ENCODE data around the gene LOXHD1.

LOXHD1 gene

GRCh38 chr18:46538376-46538775 is 118.6 kb downstream of the LOXHD1 start:
- no peak for DNase-seq

- no peak for DNase-seq
These were observed 120.7 kb downstream of the LOXHD1 start for GRCh38 chr18:46536215-46536874.

GRCh38 chr18:46531482-46531881 is 125.5 kb downstream of the LOXHD1 start:
- no peak for DNase-seq

GRCh38 chr18:46528037-46528436 is 129.0 kb downstream of the LOXHD1 start:
- no peak for DNase-seq

- DNase-seq: no peak
These were observed 137.2 kb downstream of the LOXHD1 start for GRCh38 chr18:46519870-46520269.

GRCh38 chr18:46518438-46518837 is 138.6 kb downstream of the LOXHD1 start:
- DNase-seq: no peak

- no peak for DNase-seq
These were observed 140.5 kb downstream of the LOXHD1 start for GRCh38 chr18:46516555-46516954.

GRCh38 chr18:46510386-46510785 is 146.6 kb downstream of the LOXHD1 start:
- DNase-seq: no peak

- no peak for DNase-seq
These were observed 147.5 kb downstream of the LOXHD1 start for GRCh38 chr18:46509530-46509929.

GRCh38 chr18:46506974-46507586 is 149.9 kb downstream of the LOXHD1 start:
- no peak for DNase-seq

GRCh38 chr18:46502444-46502843 is 154.6 kb downstream of the LOXHD1 start:
- DNase-seq: no peak

- no peak for DNase-seq
These were observed 159.9 kb downstream of the LOXHD1 start for GRCh38 chr18:46497129-46497528.

GRCh38 chr18:46488471-46489213 is 168.4 kb downstream of the LOXHD1 start:
- DNase-seq: no peak

- DNase-seq: no peak
These were observed 171.3 kb downstream of the LOXHD1 start for GRCh38 chr18:46485675-46486194.

GRCh38 chr18:46484971-46485370 is 172.0 kb downstream of the LOXHD1 start:
- DNase-seq: no peak

GRCh38 chr18:46482831-46483230 is 174.2 kb downstream of the LOXHD1 start:
- DNase-seq: no peak

- no peak for DNase-seq
These were observed 175.2 kb downstream of the LOXHD1 start for GRCh38 chr18:46481847-46482245.

- peak; percentile 79 for DNase-seq
These were observed 175.8 kb downstream of the LOXHD1 start for GRCh38 chr18:46481048-46481846.

- DNase-seq: no peak
These were observed 176.8 kb downstream of the LOXHD1 start for GRCh38 chr18:46480226-46480625.

- no peak for DNase-seq
These were observed 178.2 kb downstream of the LOXHD1 start for GRCh38 chr18:46478796-46479195.

- DNase-seq: no peak
These were observed 179.5 kb downstream of the LOXHD1 start for GRCh38 chr18:46477425-46478011.

GRCh38 chr18:46475390-46475752 is 181.6 kb downstream of the LOXHD1 start:
- no peak for DNase-seq
